Thoracic aorta (tissue), 2 donors: ENCODE data around the gene BCL2L13. TPM values are rescaled to one million over a fixed set of nuclear protein-coding genes. Genes with fewer than 3 reads are reported as not detected.

Experiments used
- ATAC-seq: fragments of 150-250 bp; one replicate; pipeline ENCODE4 v1.8.0; 2017; ENCODE audit warnings: low read depth; ENCODE audit not compliant: insufficient number of reproducible peaks, low FRiP score
- DNase-seq: peaks from one replicate; pipeline ENCODE4 v3.0.0-alpha.2; 2020; ENCODE audit warnings: low spot score
- H3K27ac ChIP-seq, 2 donors: fragments of 200-600 bp; sonication (generic); 1 replicate in 1 of 2; 2 replicates in 1 of 2; pipeline ENCODE4 v1.5.1; 2016; ENCODE audit warnings: mild to moderate bottlenecking in 2 of 2, moderate library complexity in 2 of 2
- H3K27me3 ChIP-seq: fragments of 200-600 bp; sonication (generic); replicated peaks from 2 replicates; pipeline ENCODE4 v1.6.0; 2016; ENCODE audit warnings: mild to moderate bottlenecking; ENCODE audit not compliant: insufficient read depth
- H3K36me3 ChIP-seq: fragments of 200-600 bp; sonication (generic); one replicate; pipeline ENCODE4 v1.5.1; 2016
- H3K4me1 ChIP-seq, 2 donors: fragments of 200-600 bp; sonication (generic); 1 replicate in 1 of 2; 2 replicates in 1 of 2; pipeline versions ENCODE4 v1.5.1 to v1.6.0; 2016; ENCODE audit warnings: low read depth in 2 of 2, mild to moderate bottlenecking in 1 of 2; ENCODE audit not compliant: control insufficient read depth in 1 of 2
- H3K4me3 ChIP-seq: fragments of 200-600 bp; sonication (generic); 2 replicates; pipeline ENCODE4 v1.5.1; 2016; ENCODE audit warnings: mild to moderate bottlenecking
- H3K9me3 ChIP-seq: fragments of 200-600 bp; sonication (generic); 2 replicates; pipeline ENCODE4 v1.5.1; 2016
- CTCF ChIP-seq: fragments of 200-600 bp; sonication (generic); IDR thresholded peaks from one replicate; pipeline ENCODE4 v1.5.1; 2019; ENCODE audit warnings: antibody characterized with exemption
- total RNA-seq, 2 donors: library from RNA; depleted of rRNA; stranded (reverse); fragments of >200 nt; gene quantifications; one replicate each; pipeline versions ENCODE4 v1.1.0 to v1.2.3, GENCODE V29; 2016

BCL2L13 gene
- total RNA-seq, 2 donors from 2014 or later: 38.0 to 43.4 TPM

DNA sequence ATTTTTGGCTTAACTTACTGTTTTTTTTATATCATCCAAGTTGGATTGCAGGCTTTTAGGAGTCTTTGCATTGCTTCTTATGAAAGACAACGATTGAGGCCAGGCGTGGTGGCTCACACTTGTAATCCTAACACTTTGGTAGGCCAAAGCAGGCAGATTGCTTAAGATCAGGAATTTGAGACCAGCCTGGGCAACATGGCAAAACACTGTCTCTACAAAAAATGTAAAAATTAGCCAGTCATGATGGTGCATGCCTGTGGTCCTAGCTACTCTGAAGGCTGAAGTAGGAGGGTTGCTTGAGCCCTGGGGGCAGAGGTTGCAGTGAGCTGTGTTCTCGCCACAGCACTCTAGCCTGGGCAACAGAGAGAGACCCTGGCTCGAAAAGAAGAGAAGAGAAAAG lies 79.2 kb downstream of the BCL2L13 start:
- no peak for DNase-seq
- H3K4me3 ChIP-seq: no peak overlapping the region
- TF ChIP-seq CTCF: no peak
- H3K36me3 ChIP-seq: no peaks in the 10 kb centered on the region
- no peaks in the 10 kb centered on the region for H3K9me3 ChIP-seq
- H3K27me3 ChIP-seq: no peaks in the 10 kb centered on the region
- peaks cover 4 to 10% of the 10 kb centered on the region in 2 donors for H3K4me1 ChIP-seq
- ATAC-seq: no peak
- H3K27ac ChIP-seq: no peak overlapping the region

- H3K4me3 ChIP-seq: no peak overlapping the region
- H3K9me3 ChIP-seq: no peaks in the 10 kb centered on the region
- no peaks in the 10 kb centered on the region for H3K36me3 ChIP-seq
- no peak for TF ChIP-seq CTCF
- DNase-seq (no peak), ATAC-seq (no peak)
- no peaks in the 10 kb centered on the region for H3K27me3 ChIP-seq
- H3K4me1 ChIP-seq: peaks cover 8 to 20% of the 10 kb centered on the region in 2 donors
- H3K27ac ChIP-seq: no peak overlapping the region
Observed at GRCh38 chr22:17719911-17720310, 81.4 kb downstream of the BCL2L13 start.

DNA sequence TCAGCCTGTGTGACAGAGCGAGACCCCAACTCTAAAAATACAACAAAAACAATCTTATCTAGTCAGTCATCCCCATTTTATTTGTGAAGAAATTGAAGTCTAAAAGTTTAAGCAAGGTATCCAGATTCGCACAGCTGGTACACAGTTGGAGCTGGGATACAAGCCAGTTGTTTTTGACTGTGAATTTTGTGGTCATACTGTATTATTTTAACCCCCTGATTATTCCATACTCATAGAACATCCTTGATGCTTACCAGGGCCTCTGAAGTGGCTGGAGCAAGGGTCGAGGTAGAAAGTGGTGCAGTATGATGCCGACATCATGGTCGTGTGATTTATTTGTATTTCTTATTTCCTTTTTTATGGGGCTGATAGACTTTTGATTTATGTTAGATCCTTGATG lies 85.7 kb downstream of the BCL2L13 start:
- Histone ChIP-seq H3K36me3 (peaks cover 9% of the 10 kb centered on the region), H3K4me1 (peaks cover 17 to 35% of the 10 kb centered on the region in 2 donors), H3K9me3 (no peaks in the 10 kb centered on the region), H3K4me3 (no peak overlapping the region), H3K27me3 (no peaks in the 10 kb centered on the region), H3K27ac (peak overlapping the region; percentile 38 to 58)
- no peak for DNase-seq
- ATAC-seq: no peak
- TF ChIP-seq CTCF: no peak

DNA sequence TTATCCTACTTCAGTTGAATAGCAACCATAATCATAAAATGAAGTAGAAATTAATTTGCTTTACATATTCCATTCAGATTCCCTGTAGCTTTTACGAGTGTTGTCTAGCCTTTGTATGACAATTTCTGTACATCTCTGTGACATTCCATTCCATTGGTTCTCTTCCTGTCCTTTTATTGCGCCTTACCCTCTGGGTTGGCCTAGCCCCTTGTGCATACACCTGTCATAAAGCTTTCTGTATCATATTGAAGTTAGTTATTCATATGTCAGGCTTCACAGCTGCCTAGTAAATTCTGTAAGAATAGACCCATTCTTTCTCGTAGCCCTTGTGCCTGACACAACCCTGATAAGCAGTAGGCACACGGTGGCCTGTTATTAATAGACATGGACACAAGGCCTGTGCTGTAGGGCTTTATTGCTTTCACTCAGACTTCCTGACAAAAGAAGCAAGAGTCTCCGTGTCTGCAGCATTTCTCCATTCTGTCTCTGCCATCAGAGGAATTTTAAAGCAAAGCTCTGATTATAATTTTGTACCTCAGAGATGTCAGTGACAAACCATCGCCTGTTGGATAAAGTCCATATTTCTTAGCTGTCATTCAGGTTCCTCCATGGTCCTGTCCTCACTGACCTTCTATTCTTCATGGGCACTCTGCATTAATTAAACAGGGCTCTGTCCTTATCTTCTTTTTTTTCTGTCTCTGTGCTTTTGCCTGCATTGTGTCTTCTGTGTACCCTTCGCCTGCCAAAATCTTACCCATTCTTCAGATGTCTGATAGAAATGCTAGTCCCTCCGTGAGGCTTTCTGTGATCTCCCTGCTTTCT lies 86.3 kb downstream of the BCL2L13 start:
- no peak for DNase-seq
- Histone ChIP-seq H3K4me1 (peaks cover 17 to 35% of the 10 kb centered on the region in 2 donors), H3K9me3 (no peaks in the 10 kb centered on the region), H3K27me3 (no peaks in the 10 kb centered on the region), H3K36me3 (peaks cover 12% of the 10 kb centered on the region), H3K4me3 (no peak overlapping the region), H3K27ac (peak overlapping the region; percentile 38 to 58)
- no peak for ATAC-seq
- TF ChIP-seq CTCF: no peak

- DNase-seq (no peak), ATAC-seq (no peak)
- Histone ChIP-seq H3K27me3 (no peaks in the 10 kb centered on the region), H3K4me1 (peaks cover 17 to 35% of the 10 kb centered on the region in 2 donors), H3K9me3 (no peaks in the 10 kb centered on the region), H3K27ac (peak overlapping the region; percentile 38 to 58), H3K36me3 (peaks cover 16% of the 10 kb centered on the region), H3K4me3 (no peak overlapping the region)
- no peak for TF ChIP-seq CTCF
Observed at GRCh38 chr22:17725500-17725796, 86.9 kb downstream of the BCL2L13 start.
